CD1c-positive myeloid dendritic cell (primary cell): ENCODE data around the gene SMG7.
A peak's percentile ranks its signal among the peaks of the same experiment; 100 is the strongest.

Experiments used
- DNase-seq: peaks from one replicate; pipeline ENCODE4 v3.0.0-alpha.2; 2016; ENCODE audit errors: extremely low spot score

SMG7 gene

DNA sequence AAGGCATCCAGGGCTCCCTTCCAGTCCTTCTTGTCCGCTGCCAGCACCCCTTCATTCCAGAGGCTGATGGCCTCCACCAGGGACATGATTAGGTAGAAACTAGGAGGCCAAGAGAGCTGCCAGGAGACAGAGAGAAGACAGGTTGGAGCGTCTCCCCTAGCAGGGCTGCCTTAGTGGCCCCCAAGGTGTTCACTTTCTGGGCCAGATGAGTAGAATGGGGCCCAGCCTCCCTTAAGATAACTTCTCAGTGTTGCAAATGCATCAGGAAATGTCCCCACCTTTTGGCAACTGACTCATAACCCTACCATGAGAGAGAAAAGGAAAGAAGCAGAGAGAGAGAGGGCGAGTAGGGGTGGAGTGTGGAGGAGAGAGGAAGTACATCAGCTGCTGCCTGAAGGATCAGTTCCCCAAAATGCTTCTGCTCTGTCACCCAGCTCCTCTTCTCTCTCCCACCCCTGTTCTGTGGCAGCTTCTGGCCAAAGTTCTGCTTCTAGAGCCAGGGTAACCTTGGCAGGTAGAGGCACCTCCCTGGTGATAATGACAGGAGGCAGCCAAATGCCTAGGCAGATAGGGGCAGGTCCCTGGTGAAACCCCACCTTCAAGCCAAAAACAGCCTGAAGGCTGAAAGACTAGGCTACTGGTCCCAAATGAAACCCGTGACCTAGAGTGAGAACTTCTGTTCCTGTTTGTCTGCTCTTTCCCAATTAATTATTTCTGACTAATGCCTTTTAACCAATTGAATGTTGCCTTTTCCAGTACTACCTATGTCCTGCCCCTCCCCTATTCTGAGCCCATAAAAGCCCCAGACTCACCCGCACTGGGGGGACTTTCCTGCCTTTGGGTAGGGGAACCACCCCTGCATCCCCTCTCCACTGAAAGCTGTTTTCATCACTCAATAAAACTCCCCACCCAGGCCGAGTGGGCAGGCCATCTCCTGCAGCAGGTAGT, 118.2 kb downstream of the SMG7 start, which contains the start of gene NCF2:
NCF2 (minus strand) TSS at position 216 of the 948 bp plus-strand sequence; CDS start at position 86, 130 bp downstream.
- peak; percentile 93 for DNase-seq

GRCh38 chr1:183592733-183593132, 120.4 kb downstream of the SMG7 start:
- no peak for DNase-seq

DNA sequence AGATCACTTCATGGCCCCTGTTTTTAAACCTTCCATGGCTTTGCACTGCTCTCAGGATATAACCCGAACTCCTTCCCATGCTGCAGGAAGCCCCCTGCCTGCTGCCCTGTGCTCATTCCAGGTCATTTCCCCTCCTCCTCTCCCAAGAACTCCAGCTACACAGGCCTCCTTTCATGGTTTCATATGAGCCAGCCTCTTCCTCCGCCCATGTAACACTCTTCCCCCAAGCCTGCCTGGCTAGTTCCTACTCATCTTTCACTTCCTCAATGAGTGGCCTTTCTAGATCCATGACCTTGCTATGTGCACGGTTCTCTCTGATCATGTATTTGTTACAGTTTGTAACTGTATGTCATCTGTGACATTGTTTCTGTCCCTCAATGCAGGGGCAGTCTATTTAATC, 121.1 kb downstream of the SMG7 start:
- peak; percentile 90 for DNase-seq

DNA sequence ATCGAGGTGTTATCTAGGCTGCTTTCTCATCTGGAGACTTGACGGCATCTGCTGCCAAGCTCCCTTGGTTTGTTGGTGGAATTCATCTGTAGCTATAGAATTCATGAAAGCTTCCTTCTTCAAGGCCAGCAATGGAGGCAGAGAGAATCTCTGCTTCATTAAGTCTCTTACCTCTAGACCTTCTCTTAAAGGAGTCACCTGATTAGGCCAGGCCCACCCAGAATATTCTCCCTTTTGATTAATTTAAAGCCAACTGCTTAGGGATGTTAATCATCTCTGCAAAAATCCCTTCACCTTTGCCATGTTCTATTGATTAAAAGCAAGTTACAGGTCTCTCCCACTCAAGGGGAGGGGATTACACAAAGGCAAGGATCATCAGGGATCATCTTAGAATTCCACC, 123.2 kb downstream of the SMG7 start:
- DNase-seq = no peak

GRCh38 chr1:183596500-183596899, 124.2 kb downstream of the SMG7 start:
- DNase-seq = no peak

GRCh38 chr1:183597656-183598347, 125.5 kb downstream of the SMG7 start:
- DNase-seq = no peak

- no peak for DNase-seq
These were observed 126.1 kb downstream of the SMG7 start for GRCh38 chr1:183598386-183598785.

GRCh38 chr1:183600136-183600535, 127.8 kb downstream of the SMG7 start:
- peak; percentile 89 for DNase-seq

DNA sequence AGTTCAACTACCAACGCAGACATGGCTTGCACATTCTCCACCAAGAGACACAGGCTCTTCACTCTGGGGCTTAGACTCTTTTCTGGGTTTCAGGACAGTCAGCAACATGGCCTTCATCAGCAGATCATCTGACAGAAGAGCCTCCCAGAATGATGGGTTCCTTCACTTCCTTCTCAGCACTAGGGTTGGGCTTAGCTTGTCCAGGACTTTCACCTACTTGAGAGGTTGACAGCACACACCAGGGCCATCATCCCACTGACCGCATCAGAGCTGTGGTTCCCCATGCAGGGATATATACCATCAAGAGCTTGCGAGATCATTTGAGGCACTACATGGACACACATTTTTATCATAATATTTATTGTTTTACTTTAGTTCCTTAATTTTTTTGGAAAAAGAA, 128.3 kb downstream of the SMG7 start:
- DNase-seq = peak; percentile 47

DNA sequence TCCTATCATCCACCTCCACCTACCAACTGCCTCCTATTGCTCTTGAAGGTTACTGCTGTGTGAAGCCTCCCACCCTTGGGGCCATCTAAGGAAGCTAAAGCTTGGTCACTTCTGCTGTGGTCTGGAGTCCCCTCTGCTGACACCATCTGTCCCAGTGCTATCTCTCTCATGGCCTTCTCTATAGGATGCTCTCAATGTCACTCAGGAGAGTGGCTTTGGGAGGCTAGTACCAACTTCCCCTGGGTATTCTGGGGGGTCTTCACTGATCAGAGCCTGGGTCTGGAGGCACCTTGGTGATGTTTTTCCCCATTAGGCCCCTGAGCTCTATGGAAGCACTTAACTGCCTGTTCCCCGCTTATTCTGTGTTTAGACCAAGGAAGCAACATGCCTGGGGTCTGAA, 130.2 kb downstream of the SMG7 start:
- no peak for DNase-seq
